ENCODE results near the gene LDHD.

DNA sequence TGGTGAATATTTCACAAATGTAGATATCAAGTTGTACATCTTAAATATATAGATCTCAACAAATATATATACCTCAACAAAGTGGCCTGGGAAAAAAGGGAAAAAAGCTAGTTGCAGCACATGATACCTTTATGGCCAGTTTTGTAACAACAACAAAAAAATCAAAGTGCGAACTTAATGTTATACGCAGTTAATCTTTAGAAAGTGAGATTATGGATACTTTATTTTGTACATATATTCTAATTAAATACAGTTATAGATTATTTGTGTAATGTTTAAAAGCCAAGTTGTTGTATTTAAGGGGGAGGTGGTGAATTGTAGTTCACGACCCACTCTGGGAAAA is 31.4 kb upstream of the LDHD start:
- TF ChIP-seq, protein P1, sequence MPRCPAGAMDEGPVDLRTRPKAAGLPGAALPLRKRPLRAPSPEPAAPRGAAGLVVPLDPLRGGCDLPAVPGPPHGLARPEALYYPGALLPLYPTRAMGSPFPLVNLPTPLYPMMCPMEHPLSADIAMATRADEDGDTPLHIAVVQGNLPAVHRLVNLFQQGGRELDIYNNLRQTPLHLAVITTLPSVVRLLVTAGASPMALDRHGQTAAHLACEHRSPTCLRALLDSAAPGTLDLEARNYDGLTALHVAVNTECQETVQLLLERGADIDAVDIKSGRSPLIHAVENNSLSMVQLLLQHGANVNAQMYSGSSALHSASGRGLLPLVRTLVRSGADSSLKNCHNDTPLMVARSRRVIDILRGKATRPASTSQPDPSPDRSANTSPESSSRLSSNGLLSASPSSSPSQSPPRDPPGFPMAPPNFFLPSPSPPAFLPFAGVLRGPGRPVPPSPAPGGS (IDR thresholded peaks at IDR 0.05): no peak
- no peak for TF ChIP-seq CHD2 (IDR thresholded peaks at IDR 0.05; ENCODE audit: low read length, partially characterized antibody)
- TF ChIP-seq EP300 (IDR thresholded peaks at IDR 0.05): no peak
- TF ChIP-seq SREBF2 (IDR thresholded peaks at IDR 0.05): no peak
- no peak for TF ChIP-seq MYC (IDR thresholded peaks at IDR 0.05; ENCODE audit: borderline replicate concordance, low read length)
- TF ChIP-seq RAD21 (conservative IDR thresholded peaks at IDR 0.05 in 1 of 2, IDR thresholded peaks at IDR 0.05 in 1 of 2): no peak
- TF ChIP-seq, protein P2, sequence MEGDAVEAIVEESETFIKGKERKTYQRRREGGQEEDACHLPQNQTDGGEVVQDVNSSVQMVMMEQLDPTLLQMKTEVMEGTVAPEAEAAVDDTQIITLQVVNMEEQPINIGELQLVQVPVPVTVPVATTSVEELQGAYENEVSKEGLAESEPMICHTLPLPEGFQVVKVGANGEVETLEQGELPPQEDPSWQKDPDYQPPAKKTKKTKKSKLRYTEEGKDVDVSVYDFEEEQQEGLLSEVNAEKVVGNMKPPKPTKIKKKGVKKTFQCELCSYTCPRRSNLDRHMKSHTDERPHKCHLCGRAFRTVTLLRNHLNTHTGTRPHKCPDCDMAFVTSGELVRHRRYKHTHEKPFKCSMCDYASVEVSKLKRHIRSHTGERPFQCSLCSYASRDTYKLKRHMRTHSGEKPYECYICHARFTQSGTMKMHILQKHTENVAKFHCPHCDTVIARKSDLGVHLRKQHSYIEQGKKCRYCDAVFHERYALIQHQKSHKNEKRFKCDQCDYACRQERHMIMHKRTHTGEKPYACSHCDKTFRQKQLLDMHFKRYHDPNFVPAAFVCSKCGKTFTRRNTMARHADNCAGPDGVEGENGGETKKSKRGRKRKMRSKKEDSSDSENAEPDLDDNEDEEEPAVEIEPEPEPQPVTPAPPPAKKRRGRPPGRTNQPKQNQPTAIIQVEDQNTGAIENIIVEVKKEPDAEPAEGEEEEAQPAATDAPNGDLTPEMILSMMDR (IDR thresholded peaks at IDR 0.05): no peak
- no peak for TF ChIP-seq MAFK (IDR thresholded peaks at IDR 0.05; ENCODE audit: partially characterized antibody)
- TF ChIP-seq, protein P3, sequence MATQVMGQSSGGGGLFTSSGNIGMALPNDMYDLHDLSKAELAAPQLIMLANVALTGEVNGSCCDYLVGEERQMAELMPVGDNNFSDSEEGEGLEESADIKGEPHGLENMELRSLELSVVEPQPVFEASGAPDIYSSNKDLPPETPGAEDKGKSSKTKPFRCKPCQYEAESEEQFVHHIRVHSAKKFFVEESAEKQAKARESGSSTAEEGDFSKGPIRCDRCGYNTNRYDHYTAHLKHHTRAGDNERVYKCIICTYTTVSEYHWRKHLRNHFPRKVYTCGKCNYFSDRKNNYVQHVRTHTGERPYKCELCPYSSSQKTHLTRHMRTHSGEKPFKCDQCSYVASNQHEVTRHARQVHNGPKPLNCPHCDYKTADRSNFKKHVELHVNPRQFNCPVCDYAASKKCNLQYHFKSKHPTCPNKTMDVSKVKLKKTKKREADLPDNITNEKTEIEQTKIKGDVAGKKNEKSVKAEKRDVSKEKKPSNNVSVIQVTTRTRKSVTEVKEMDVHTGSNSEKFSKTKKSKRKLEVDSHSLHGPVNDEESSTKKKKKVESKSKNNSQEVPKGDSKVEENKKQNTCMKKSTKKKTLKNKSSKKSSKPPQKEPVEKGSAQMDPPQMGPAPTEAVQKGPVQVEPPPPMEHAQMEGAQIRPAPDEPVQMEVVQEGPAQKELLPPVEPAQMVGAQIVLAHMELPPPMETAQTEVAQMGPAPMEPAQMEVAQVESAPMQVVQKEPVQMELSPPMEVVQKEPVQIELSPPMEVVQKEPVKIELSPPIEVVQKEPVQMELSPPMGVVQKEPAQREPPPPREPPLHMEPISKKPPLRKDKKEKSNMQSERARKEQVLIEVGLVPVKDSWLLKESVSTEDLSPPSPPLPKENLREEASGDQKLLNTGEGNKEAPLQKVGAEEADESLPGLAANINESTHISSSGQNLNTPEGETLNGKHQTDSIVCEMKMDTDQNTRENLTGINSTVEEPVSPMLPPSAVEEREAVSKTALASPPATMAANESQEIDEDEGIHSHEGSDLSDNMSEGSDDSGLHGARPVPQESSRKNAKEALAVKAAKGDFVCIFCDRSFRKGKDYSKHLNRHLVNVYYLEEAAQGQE (IDR thresholded peaks at IDR 0.05): no peak
- TF ChIP-seq, protein P4, sequence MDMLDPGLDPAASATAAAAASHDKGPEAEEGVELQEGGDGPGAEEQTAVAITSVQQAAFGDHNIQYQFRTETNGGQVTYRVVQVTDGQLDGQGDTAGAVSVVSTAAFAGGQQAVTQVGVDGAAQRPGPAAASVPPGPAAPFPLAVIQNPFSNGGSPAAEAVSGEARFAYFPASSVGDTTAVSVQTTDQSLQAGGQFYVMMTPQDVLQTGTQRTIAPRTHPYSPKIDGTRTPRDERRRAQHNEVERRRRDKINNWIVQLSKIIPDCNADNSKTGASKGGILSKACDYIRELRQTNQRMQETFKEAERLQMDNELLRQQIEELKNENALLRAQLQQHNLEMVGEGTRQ (IDR thresholded peaks at IDR 0.05): no peak
- TF ChIP-seq JUN (IDR thresholded peaks at IDR 0.05): no peak
- TF ChIP-seq POLR2A (IDR thresholded peaks at IDR 0.05; ENCODE audit: low read length): no peak
- TF ChIP-seq BHLHE40 (IDR thresholded peaks at IDR 0.05; ENCODE audit: low read depth, low read length): no peak
